ENCODE results near the gene MYH7.

The MYH7 gene

DNA sequence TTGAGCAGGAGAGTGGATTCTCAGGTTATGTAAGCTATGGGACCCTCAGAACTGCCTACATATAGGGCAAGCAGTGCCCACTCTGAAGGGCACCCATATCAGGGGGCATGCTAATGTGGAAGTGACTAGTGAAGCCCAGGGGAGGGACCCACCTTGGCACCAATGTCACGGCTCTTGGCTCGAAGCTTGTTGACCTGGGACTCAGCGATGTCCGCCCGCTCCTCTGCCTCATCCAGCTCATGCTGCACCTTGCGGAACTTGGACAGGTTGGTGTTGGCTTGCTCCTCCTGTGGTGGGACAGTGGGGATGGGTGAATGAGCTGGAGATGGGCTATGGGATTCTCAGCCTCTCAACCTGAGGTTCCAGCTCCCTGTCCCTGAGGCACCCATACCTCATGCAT is 53.2 kb downstream of the MYH7 start (continued):
- TF ChIP-seq, protein P1, sequence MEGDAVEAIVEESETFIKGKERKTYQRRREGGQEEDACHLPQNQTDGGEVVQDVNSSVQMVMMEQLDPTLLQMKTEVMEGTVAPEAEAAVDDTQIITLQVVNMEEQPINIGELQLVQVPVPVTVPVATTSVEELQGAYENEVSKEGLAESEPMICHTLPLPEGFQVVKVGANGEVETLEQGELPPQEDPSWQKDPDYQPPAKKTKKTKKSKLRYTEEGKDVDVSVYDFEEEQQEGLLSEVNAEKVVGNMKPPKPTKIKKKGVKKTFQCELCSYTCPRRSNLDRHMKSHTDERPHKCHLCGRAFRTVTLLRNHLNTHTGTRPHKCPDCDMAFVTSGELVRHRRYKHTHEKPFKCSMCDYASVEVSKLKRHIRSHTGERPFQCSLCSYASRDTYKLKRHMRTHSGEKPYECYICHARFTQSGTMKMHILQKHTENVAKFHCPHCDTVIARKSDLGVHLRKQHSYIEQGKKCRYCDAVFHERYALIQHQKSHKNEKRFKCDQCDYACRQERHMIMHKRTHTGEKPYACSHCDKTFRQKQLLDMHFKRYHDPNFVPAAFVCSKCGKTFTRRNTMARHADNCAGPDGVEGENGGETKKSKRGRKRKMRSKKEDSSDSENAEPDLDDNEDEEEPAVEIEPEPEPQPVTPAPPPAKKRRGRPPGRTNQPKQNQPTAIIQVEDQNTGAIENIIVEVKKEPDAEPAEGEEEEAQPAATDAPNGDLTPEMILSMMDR (tag by site-specific recombination; IDR thresholded peaks at IDR 0.05) = no peak
- TF ChIP-seq ZNF560 (tag by site-specific recombination; IDR thresholded peaks at IDR 0.05; ENCODE audit: borderline replicate concordance) (no peak), ZNF266 (tag by site-specific recombination; IDR thresholded peaks at IDR 0.05; ENCODE audit: low read depth) (no peak), ZNF610 (tag by site-specific recombination; IDR thresholded peaks at IDR 0.05; ENCODE audit: borderline replicate concordance) (no peak)

DNA sequence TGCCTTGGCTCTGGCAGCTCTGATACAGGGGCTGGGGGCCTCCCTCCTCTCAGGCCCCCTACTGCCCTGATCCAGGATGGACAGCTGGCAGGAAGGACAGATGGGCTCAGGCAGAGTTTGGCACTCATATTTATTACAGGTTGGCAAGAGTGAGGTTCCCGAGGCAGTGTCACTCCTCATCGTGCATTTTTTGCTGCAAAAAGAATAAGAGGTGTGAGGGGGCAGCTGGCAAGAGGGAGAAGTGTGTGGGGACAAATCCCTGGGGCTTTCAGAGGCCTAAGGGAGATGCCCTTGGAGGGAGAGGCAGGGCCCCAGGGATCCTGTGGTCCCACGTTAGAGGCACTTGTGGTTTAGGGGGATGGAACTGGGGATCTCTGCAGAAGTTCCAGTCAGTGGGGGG is 53.6 kb downstream of the MYH7 start:
- H3K27ac ChIP-seq (ENCODE audit: extremely low read depth, low read depth, low read length) = no peak overlapping the region
- H3K36me3 ChIP-seq (ENCODE audit: control insufficient read depth in 2 of 2, insufficient read depth in 1 of 2, low read length in 2 of 2) = no peaks in the 10 kb centered on the region
- TF ChIP-seq KLF9 (tag by site-specific recombination; IDR thresholded peaks at IDR 0.05; ENCODE audit: low read depth) (no peak), HOXA7 (CRISPR knock-in tag; IDR thresholded peaks at IDR 0.05; ENCODE audit: borderline replicate concordance) (no peak), SP2 (tag by site-specific recombination; IDR thresholded peaks at IDR 0.05) (no peak)
- TF ChIP-seq, protein P2, sequence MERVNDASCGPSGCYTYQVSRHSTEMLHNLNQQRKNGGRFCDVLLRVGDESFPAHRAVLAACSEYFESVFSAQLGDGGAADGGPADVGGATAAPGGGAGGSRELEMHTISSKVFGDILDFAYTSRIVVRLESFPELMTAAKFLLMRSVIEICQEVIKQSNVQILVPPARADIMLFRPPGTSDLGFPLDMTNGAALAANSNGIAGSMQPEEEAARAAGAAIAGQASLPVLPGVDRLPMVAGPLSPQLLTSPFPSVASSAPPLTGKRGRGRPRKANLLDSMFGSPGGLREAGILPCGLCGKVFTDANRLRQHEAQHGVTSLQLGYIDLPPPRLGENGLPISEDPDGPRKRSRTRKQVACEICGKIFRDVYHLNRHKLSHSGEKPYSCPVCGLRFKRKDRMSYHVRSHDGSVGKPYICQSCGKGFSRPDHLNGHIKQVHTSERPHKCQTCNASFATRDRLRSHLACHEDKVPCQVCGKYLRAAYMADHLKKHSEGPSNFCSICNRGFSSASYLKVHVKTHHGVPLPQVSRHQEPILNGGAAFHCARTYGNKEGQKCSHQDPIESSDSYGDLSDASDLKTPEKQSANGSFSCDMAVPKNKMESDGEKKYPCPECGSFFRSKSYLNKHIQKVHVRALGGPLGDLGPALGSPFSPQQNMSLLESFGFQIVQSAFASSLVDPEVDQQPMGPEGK (tag by site-specific recombination; IDR thresholded peaks at IDR 0.05) = no peak
- TF ChIP-seq, protein P3, sequence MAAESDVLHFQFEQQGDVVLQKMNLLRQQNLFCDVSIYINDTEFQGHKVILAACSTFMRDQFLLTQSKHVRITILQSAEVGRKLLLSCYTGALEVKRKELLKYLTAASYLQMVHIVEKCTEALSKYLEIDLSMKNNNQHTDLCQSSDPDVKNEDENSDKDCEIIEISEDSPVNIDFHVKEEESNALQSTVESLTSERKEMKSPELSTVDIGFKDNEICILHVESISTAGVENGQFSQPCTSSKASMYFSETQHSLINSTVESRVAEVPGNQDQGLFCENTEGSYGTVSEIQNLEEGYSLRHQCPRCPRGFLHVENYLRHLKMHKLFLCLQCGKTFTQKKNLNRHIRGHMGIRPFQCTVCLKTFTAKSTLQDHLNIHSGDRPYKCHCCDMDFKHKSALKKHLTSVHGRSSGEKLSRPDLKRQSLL (tag by site-specific recombination; IDR thresholded peaks at IDR 0.05) = no peak
- H3K4me1 ChIP-seq (ENCODE audit: control insufficient read depth, insufficient read depth, low read length) = no peaks in the 10 kb centered on the region
- H3K4me3 ChIP-seq (ENCODE audit: low read depth, low read length) = no peak overlapping the region
- no peaks in the 10 kb centered on the region for H3K9me3 ChIP-seq (ENCODE audit: control insufficient read depth, insufficient read depth, low read depth, low read length)
- ChIA-PET POLR2A (no interaction called here), CTCF (interaction anchor here (4.3 kb wide), 1 partner anchor 54 kb away, joined by 61 read pairs; no protein-coding TSS in a partner anchor)

DNA sequence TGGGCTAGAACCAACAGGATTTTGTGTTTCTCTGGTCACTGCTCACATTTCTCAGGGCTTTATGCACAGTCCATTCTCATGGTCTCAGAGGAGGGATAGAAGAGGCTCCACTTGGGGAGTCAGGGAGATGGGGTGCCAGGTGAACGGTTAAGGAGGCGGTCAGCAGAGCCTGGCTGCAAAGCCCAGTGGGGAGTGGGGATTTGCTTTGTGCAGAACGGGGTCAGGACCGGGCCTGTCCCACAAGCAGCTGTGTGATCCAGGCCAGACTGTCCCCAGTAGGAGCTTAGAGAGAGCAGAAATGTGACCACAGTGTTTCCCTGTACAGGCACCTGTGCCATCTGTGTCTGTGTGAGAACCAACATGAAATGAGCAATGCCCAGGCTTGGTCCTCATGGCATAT is 54.5 kb downstream of the MYH7 start:
- ChIA-PET POLR2A (interaction anchor here (1.8 kb wide), 1 partner anchor 54 kb away, joined by 12 read pairs; no protein-coding TSS in a partner anchor), CTCF (interaction anchor here (0.9 to 4.3 kb wide), 15 partner anchors 11 to 312 kb away, joined by 3 to 61 read pairs (median 4); no protein-coding TSS in a partner anchor)
- H3K4me3 ChIP-seq (ENCODE audit: low read depth, low read length) = no peak overlapping the region
- no peaks in the 10 kb centered on the region for H3K9me3 ChIP-seq (ENCODE audit: control insufficient read depth, insufficient read depth, low read depth, low read length)
- no peaks in the 10 kb centered on the region for H3K36me3 ChIP-seq (ENCODE audit: control insufficient read depth in 2 of 2, insufficient read depth in 1 of 2, low read length in 2 of 2)
- H3K4me1 ChIP-seq (ENCODE audit: control insufficient read depth, insufficient read depth, low read length) = no peaks in the 10 kb centered on the region
- no peak overlapping the region for H3K27ac ChIP-seq (ENCODE audit: extremely low read depth, low read depth, low read length)
- no peak for TF ChIP-seq ZNF544 (tag by site-specific recombination; IDR thresholded peaks at IDR 0.05)
- TF ChIP-seq, protein P4, sequence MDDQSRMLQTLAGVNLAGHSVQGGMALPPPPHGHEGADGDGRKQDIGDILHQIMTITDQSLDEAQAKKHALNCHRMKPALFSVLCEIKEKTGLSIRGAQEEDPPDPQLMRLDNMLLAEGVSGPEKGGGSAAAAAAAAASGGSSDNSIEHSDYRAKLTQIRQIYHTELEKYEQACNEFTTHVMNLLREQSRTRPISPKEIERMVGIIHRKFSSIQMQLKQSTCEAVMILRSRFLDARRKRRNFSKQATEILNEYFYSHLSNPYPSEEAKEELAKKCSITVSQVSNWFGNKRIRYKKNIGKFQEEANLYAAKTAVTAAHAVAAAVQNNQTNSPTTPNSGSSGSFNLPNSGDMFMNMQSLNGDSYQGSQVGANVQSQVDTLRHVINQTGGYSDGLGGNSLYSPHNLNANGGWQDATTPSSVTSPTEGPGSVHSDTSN (CRISPR knock-in tag; IDR thresholded peaks at IDR 0.05) = no peak
- no peak for TF ChIP-seq ZNF16 (tag by site-specific recombination; IDR thresholded peaks at IDR 0.05; ENCODE audit: low read depth)
- TF ChIP-seq, protein P5, sequence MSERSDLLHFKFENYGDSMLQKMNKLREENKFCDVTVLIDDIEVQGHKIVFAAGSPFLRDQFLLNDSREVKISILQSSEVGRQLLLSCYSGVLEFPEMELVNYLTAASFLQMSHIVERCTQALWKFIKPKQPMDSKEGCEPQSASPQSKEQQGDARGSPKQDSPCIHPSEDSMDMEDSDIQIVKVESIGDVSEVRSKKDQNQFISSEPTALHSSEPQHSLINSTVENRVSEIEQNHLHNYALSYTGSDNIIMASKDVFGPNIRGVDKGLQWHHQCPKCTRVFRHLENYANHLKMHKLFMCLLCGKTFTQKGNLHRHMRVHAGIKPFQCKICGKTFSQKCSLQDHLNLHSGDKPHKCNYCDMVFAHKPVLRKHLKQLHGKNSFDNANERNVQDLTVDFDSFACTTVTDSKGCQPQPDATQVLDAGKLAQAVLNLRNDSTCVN (tag by site-specific recombination; optimal IDR thresholded peaks at IDR 0.05) = no peak
- TF ChIP-seq ZNF292 (tag by site-specific recombination; IDR thresholded peaks at IDR 0.05; ENCODE audit: borderline replicate concordance, low read depth) = no peak

All from HEK293 (cell line).